ENCODE results near the gene QRICH1. TPM values are rescaled to one million over a fixed set of nuclear protein-coding genes. Genes with fewer than 3 reads are reported as not detected.
A peak's percentile ranks its signal among the peaks of the same experiment; 100 is the strongest.

QRICH1 gene
- total and polyA plus RNA-seq, 10 of the 15 experiments (the other 5 are each of a cell fraction or from before 2014, with no cell fraction given) = 22.2 to 116 (median 81.4) TPM

- Histone ChIP-seq H2AFZ (ENCODE audit: control insufficient read depth, low read depth, low read length) (peak within 1 kb of the TSS; percentile 79), H3K4me2 (ENCODE audit: control insufficient read depth, insufficient read depth) (peak within 1 kb of the TSS; percentile 89), H3K4me3 (peak within 1 kb of the TSS; percentile 95), H3K9me3 (replicated peaks; ENCODE audit: control insufficient read depth, insufficient read depth, low read length) (no peaks in the 10 kb centered on the region), H3K27ac (ENCODE audit: control insufficient read depth, insufficient read depth) (peak within 1 kb of the TSS; percentile 94), H4K20me1 (ENCODE audit: control insufficient read depth, insufficient read depth) (no peaks in the 10 kb centered on the region), H3K4me1 (ENCODE audit: control insufficient read depth, insufficient read depth, low read length) (peaks cover 21% of the 10 kb centered on the region), H3K9ac (ENCODE audit: control insufficient read depth, insufficient read depth, low read length) (peak within 1 kb of the TSS; percentile 81), H3K79me2 (ENCODE audit: control insufficient read depth, insufficient read depth, low read length) (peaks cover 50% of the 10 kb centered on the region), H3K36me3 (ENCODE audit: control insufficient read depth in 2 of 2, insufficient read depth in 2 of 2, low read length in 1 of 2) (peaks cover 19% of the 10 kb centered on the region in 2 experiments), H3K27me3 (replicated peaks in 1 of 2; ENCODE audit: control insufficient read depth in 2 of 2, insufficient read depth in 2 of 2, low read length in 1 of 2) (no peaks in the 10 kb centered on the region)
- ChIA-PET SMC1A (ENCODE audit: uncharacterized antibody, unreplicated experiment) (interaction anchor here (1.8 to 6.1 kb wide), 2 partner anchors 15 to 33 kb away, joined by 5 to 31 read pairs; partner anchors contain the start of genes P4HTM and WDR6), RAD21 (ENCODE audit: unreplicated experiment) (interaction anchor here (0.9 to 4.1 kb wide), 6 partner anchors 14 to 82 kb away, joined by 3 to 40 read pairs (median 6); partner anchors contain the start of genes P4HTM, QARS1, QRICH1 and WDR6), CTCF (interaction anchor here (0.7 to 5.9 kb wide), 16 partner anchors 10 to 427 kb away, joined by 3 to 83 read pairs (median 5); partner anchors contain the start of genes IP6K2, P4HTM, QRICH1 and WDR6), POLR2A (interaction anchor here (0.6 to 4.3 kb wide), 16 partner anchors 9 to 338 kb away, joined by 3 to 69 read pairs (median 6); partner anchors contain the start of genes QRICH1, USP19 and WDR6)
- DNase-seq (ENCODE audit: low read depth, low spot score) (peak; percentile 74), FAIRE-seq (peak; percentile 54), ATAC-seq (peak; percentile 81)
- in situ Hi-C loops (cut with MboI) = no loop called here
- TSS peak; percentile 59 for BruUV-seq (replicated peaks)
- intact Hi-C loops (cut with micrococcal nuclease; ENCODE audit: unreplicated experiment) = loop anchor here (1.0 to 10.0 kb wide), 5 partner anchors 15 to 653 kb away; partner anchors contain the start of genes APEH, P4HTM, QRICH1 and USP4
- WGBS (ENCODE audit: insufficient coverage, insufficient replicate concordance, low lambda C conversion rate, missing lambda C conversion rate) = 2% methylated on average over 65 of the region's 83 CpGs
- TF ChIP-seq EP300 (IDR thresholded peaks at IDR 0.05; ENCODE audit: borderline replicate concordance in 1 of 2, control insufficient read depth in 1 of 2, low read depth in 2 of 2, low read length in 2 of 2) (peak in 1 of 2 experiments; percentile 25; a peak in 1 of 4 replicates), BACH1 (IDR thresholded peaks at IDR 0.05; ENCODE audit: borderline replicate concordance) (peak; percentile 76; the same call in 1 of the 2 replicates), POLR2AphosphoS2 (IDR thresholded peaks at IDR 0.05; ENCODE audit: low read depth, low read length) (peak; percentile 19; the same call in 1 of the 2 replicates), RELA (IDR thresholded peaks at IDR 0.05; ENCODE audit: borderline replicate concordance, partially characterized antibody) (peak; percentile 71), STAT1 (conservative IDR thresholded peaks at IDR 0.05) (0 out of 2 replicates have a peak, but pooled peaks have one; percentile 20), SMARCA5 (IDR thresholded peaks at IDR 0.05) (peak; percentile 99), ZZZ3 (IDR thresholded peaks at IDR 0.05; ENCODE audit: control insufficient read depth, insufficient read length, low read depth) (no peak), SPI1 (IDR thresholded peaks at IDR 0.05; ENCODE audit: borderline replicate concordance, insufficient read depth, low read depth, low read length) (no peak), GABPA (IDR thresholded peaks at IDR 0.05; ENCODE audit: low read depth) (no peak), EGR1 (IDR thresholded peaks at IDR 0.05; ENCODE audit: borderline replicate concordance in 1 of 2, low read depth in 2 of 2, low read length in 2 of 2) (peak in 1 of 2 experiments; percentile 59; a peak in 1 of 3 replicates), ESRRA (IDR thresholded peaks at IDR 0.05; ENCODE audit: low read length) (peak; percentile 55; the same call in 1 of the 2 replicates), CHD4 (IDR thresholded peaks at IDR 0.05) (no peak), MYB (IDR thresholded peaks at IDR 0.05; ENCODE audit: borderline replicate concordance, low read depth, low read length) (0 out of 2 replicates have a peak, but pooled peaks have one; percentile 10), HCFC1 (IDR thresholded peaks at IDR 0.05; ENCODE audit: low read length) (peak; percentile 67), GATAD2B (conservative IDR thresholded peaks at IDR 0.05; ENCODE audit: low read depth) (peak; percentile 78), TCF12 (IDR thresholded peaks at IDR 0.05; ENCODE audit: low read depth, low read length) (peak; percentile 97), CREM (IDR thresholded peaks at IDR 0.05; ENCODE audit: low read depth) (peak; percentile 80), BRCA1 (IDR thresholded peaks at IDR 0.05; ENCODE audit: low read depth, low read length) (peak; percentile 32; the same call in 1 of the 2 replicates), KDM1A (IDR thresholded peaks at IDR 0.05; ENCODE audit: borderline replicate concordance) (no peak), ATF7 (IDR thresholded peaks at IDR 0.05; ENCODE audit: low read depth) (peak; percentile 34; the same call in 1 of the 2 replicates), MEF2A (IDR thresholded peaks at IDR 0.05; ENCODE audit: insufficient read depth, low read depth, low read length) (no peak), HDGF (IDR thresholded peaks at IDR 0.05) (0 out of 2 replicates have a peak, but pooled peaks have one; percentile 13)
- TF ChIP-seq, protein P1, sequence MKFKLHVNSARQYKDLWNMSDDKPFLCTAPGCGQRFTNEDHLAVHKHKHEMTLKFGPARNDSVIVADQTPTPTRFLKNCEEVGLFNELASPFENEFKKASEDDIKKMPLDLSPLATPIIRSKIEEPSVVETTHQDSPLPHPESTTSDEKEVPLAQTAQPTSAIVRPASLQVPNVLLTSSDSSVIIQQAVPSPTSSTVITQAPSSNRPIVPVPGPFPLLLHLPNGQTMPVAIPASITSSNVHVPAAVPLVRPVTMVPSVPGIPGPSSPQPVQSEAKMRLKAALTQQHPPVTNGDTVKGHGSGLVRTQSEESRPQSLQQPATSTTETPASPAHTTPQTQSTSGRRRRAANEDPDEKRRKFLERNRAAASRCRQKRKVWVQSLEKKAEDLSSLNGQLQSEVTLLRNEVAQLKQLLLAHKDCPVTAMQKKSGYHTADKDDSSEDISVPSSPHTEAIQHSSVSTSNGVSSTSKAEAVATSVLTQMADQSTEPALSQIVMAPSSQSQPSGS (IDR thresholded peaks at IDR 0.05; ENCODE audit: low read length) = no peak
Measured at GRCh38 chr3:49021813-49022687, 71.8 kb downstream of the QRICH1 start, which contains the start of gene NDUFAF3. Gene NDUFAF3, plus strand, starts transcription at chr3:49022121. Its CDS starts 24 bp downstream, at chr3:49022145.
